Hepatocyte (in vitro differentiated cells): ENCODE measurements around the gene FA2H.

Source experiments
- CTCF ChIP-seq: fragments of 200-600 bp; sonication (generic); IDR thresholded peaks from 2 replicates; pipeline ENCODE4 v1.5.1; 2016; ENCODE audit warnings: antibody characterized with exemption, mild to moderate bottlenecking; ENCODE audit not compliant: poor library complexity
- EZH2phosphoT487 ChIP-seq: fragments of 200-600 bp; sonication (generic); IDR thresholded peaks from one replicate; pipeline ENCODE4 v1.6.1; 2018; ENCODE audit warnings: antibody characterized with exemption, mild to moderate bottlenecking, low read depth, moderate library complexity; ENCODE audit not compliant: unreplicated experiment, severe bottlenecking

GRCh38 chr16:74788108-74788507 lies 13.5 kb upstream of the FA2H start:
- TF ChIP-seq CTCF (no peak), EZH2phosphoT487 (no peak)
